Measurements from ENCODE around the gene BIRC3. TPM values are rescaled to one million over a fixed set of nuclear protein-coding genes. Genes with fewer than 3 reads are reported as not detected.

BIRC3 gene
- total and polyA plus RNA-seq, 2 of the 4 experiments (the other 2 are of a cell fraction) = 2.2 to 5.0 TPM

- H3K14ac ChIP-seq (replicated peaks; ENCODE audit: low read depth, low read length) = no peak overlapping the region
- H3K9ac ChIP-seq (ENCODE audit: low read depth, low read length) = no peak overlapping the region
- H4K20me1 ChIP-seq (ENCODE audit: insufficient read depth, low read length) = no peaks in the 10 kb centered on the region
- POLR2A ChIA-PET (ENCODE audit: unreplicated experiment) = no interaction called here
- no peak overlapping the region; the same call in 2 of the 3 replicates for H2BK15ac ChIP-seq (ENCODE audit: low read depth, low read length)
- no peak overlapping the region for H3K23ac ChIP-seq (ENCODE audit: low read depth, low read length)
- H3K27ac ChIP-seq (ENCODE audit: insufficient read depth, low read length) = no peak overlapping the region
- H2BK20ac ChIP-seq (ENCODE audit: low read depth, low read length) = no peak overlapping the region
- H3K79me1 ChIP-seq (ENCODE audit: low read depth in 1 of 2, low read length in 2 of 2) = no peaks in the 10 kb centered on the region; a peak in 1 of 4 replicates
- ATAC-seq (ENCODE audit: low read depth) (no peak), DNase-seq (no peak)
- no peak overlapping the region for H3K56ac ChIP-seq (ENCODE audit: extremely low read depth, insufficient read depth, low read length)
- peaks cover 6% of the 10 kb centered on the region for H3K9me3 ChIP-seq (ENCODE audit: control insufficient read depth, insufficient read depth, low read length)
- H2BK120ac ChIP-seq (ENCODE audit: low read depth, low read length) = no peak overlapping the region
- no peak overlapping the region for H4K91ac ChIP-seq (ENCODE audit: insufficient read depth, low read depth, low read length)
- no peak overlapping the region for H3K4me3 ChIP-seq (ENCODE audit: insufficient read depth, low read depth, low read length)
- WGBS, 2 experiments (ENCODE audit: extremely low coverage in 2 of 2, insufficient read length in 1 of 2) = 52% methylated on average over 3 of the region's 9 CpGs; no CpG with 5 or more reads in 1 of the 2 experiments
- no peak overlapping the region for H3K4me2 ChIP-seq (ENCODE audit: low read depth, low read length)
- H2AFZ ChIP-seq (replicated peaks; ENCODE audit: low read length, poor library complexity) = no peak overlapping the region
- no peak overlapping the region for H2BK5ac ChIP-seq (ENCODE audit: low read depth, low read length, poor library complexity, severe bottlenecking)
- intact Hi-C loops (cut with micrococcal nuclease) (no loop called here), in situ Hi-C loops (cut with MboI; ENCODE audit: low sequenced_read_pairs) (no loop called here), dilution Hi-C loops (cut with HindIII; ENCODE audit: low sequenced_read_pairs, unreplicated experiment) (no loop called here)
- H3K27me3 ChIP-seq (ENCODE audit: control insufficient read depth, insufficient read depth, low read length) = no peaks in the 10 kb centered on the region
- peaks cover 3% of the 10 kb centered on the region; the same call in 1 of the 2 replicates for H3K9me1 ChIP-seq (ENCODE audit: insufficient read depth, low read length)
- no peak overlapping the region for H3K4ac ChIP-seq (ENCODE audit: low read depth, low read length)
- H3K18ac ChIP-seq (ENCODE audit: low read depth, low read length) = no peak overlapping the region
- no peak for TF ChIP-seq MAFK (IDR thresholded peaks at IDR 0.05; ENCODE audit: low read depth, low read length)
- TF ChIP-seq CHD1 (IDR thresholded peaks at IDR 0.05; ENCODE audit: low read depth, low read length) = no peak
- TF ChIP-seq, protein P1, sequence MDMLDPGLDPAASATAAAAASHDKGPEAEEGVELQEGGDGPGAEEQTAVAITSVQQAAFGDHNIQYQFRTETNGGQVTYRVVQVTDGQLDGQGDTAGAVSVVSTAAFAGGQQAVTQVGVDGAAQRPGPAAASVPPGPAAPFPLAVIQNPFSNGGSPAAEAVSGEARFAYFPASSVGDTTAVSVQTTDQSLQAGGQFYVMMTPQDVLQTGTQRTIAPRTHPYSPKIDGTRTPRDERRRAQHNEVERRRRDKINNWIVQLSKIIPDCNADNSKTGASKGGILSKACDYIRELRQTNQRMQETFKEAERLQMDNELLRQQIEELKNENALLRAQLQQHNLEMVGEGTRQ (IDR thresholded peaks at IDR 0.05; ENCODE audit: low read depth, low read length) = no peak
- TF ChIP-seq RCOR1 (IDR thresholded peaks at IDR 0.05; ENCODE audit: insufficient replicate concordance, low read length) = no peak
- no peak for TF ChIP-seq CTCF (conservative IDR thresholded peaks at IDR 0.05; ENCODE audit: low read depth, low read length)
- H4K8ac ChIP-seq (ENCODE audit: low read depth in 2 of 2, low read length in 2 of 2) = no peak overlapping the region
- no peak overlapping the region for H2AK9ac ChIP-seq (replicated peaks; ENCODE audit: low read depth, low read length, poor library complexity)
- H3K36me3 ChIP-seq (ENCODE audit: control insufficient read depth, insufficient read depth, low read length) = no peaks in the 10 kb centered on the region
- H3K4me1 ChIP-seq (ENCODE audit: control insufficient read depth, insufficient read depth, low read length) = no peaks in the 10 kb centered on the region
- CTCF ChIA-PET = interaction anchor here (0.7 to 1.8 kb wide), 3 partner anchors 9 to 35 kb away, joined by 3 to 6 read pairs (median 3); no protein-coding TSS in a partner anchor
- no peak overlapping the region for H4K5ac ChIP-seq (ENCODE audit: low read depth, low read length)
- no peak overlapping the region for H2AK5ac ChIP-seq (ENCODE audit: low read depth, low read length)
- BruUV-seq (replicated peaks) = no TSS peak
These were observed 10.2 kb upstream of the BIRC3 start for GRCh38 chr11:102306817-102307726.

Data from IMR-90 (cell line).